GM11168 (cell line): ENCODE measurements around the gene ACAP2.
"Not testable (repeated sequence)": the region's sequence is repeated elsewhere in the genome, so short reads cannot be mapped to it uniquely, and the experiment has no call there.

Experiments used
- in situ Hi-C: fragments of 300-500 bp; cut with MboI; formaldehyde crosslinking; loops from one replicate; pipeline ENCODE4 v1.12.0; 2022; ENCODE audit warnings: low sequenced_read_pairs; ENCODE audit not compliant: unreplicated experiment

The ACAP2 gene

DNA sequence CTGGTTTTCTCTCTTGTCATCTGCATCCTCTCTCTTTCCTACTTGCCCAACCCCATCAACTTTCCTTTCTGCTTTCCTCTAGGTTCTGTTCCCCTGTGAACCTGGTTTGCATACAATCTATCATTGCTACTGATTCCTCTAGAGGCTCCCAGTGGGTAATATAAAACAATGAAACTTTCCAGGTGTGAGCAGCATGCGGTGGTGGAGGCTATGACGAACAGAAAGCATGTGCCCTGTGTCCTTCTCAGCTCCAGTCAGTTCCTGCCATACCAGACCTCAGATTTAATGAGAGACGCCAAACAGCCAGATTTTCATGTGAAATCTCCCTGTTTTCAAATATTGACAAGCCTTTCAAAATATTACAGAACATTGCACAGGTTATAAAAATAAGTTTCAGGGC, 3.5 kb upstream of the ACAP2 start:
- in situ Hi-C loops: no loop called here

DNA sequence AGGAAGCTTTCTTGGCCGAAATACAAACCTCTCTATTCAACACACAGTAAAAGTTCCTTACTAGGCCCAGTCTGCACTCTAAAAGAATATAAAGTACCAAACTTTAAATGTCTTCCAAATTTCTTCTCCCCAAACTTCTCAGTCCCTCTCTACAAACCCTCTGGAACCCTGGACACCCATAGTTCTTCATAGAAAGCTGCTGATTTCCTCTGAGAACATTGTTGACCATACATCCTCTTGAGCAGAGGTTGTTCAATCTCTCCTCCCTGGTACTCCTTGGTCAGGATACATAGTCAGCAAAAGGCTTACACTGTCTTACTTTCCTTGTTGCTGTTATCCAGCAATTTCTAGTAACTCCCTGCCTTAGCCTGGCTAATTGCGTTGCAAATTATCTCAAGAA, 3.1 kb upstream of the ACAP2 start:
- in situ Hi-C loops: no loop called here

DNA sequence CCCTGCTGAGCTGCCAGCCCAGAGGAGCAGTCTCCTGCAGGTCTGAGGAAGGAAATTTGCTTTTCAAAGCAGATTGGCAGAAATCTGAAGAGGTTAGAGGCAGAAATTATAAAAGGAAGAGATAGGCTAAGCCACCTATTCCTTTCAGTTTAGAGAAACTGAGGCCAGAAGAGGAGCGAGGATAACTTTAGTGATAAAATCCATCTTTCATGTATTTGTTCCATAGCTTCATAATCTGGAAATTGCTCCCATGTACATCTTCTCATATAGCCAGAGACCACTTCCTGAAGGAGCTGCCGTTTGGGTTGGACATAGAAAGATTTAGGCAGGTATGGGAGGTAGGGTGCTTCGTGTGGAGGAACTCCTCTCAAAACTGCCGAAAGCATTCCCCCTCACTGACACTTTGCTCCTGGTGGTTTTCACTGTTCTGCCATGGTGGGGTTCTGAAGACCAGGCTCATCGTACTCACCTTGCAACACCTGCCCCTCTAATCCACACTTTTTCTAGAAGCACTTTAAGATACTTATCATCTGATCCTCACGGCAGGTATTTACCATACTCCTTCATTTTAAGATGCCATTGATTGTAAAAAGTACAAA, 670 bp upstream of the ACAP2 start:
- in situ Hi-C loops: no loop called here

DNA sequence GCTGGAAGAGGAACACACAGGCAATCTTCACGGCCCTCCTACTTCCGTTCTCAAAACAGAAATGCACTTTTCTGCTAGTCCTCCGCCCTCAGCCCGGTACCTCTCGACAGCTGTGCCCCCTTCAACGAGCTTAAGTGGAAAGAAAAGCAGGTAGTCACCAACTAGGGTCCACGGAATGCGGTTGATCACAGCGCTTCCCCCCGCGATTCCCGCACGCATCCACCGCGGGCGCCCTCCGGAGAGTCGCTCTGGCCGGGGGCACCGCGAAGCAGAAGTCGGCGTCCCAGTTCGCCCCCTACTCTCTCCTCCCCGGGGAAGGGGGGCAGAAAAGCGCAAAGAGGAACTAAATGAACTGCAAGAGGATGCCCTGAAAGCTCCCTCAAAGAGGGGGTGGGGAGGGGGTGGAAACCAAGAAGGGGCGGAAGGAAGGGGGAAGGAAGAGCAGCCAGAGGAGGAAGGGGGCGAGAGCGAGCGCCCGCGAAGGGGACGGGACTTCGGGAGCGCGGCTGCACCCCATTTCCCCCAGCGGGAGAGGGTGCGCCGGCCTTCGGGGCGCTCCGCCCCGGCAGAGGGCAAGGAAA, 738 bp downstream of the ACAP2 start:
- in situ Hi-C loops: no loop called here

DNA sequence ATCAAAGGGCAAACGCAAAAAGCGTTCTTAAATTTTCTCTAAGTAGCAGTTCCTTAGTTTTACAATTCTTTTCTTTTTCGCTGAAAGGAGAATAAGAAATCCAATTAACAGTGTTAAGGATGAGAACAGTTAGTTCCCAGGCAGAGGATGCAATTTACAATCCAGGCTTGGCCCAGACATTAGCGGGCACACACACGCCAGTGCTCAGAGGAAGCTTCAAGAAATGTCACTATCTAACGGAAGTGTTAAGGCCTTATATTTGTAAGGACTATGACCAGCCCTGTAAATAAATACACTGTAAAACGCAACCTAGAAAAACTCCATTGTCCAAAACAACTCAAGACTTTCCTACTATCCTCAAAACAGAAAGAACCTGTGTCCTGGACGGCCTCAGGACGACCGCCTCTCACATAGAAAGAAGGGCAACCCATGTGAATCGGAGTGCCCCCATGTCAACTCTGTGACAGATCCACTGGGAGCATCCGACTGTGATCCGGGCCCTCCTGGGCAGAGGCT, 1.3 kb downstream of the ACAP2 start:
- in situ Hi-C loops: no loop called here

GRCh38 chr3:195441051-195441450, 1.8 kb downstream of the ACAP2 start:
- in situ Hi-C loops: no loop called here

DNA sequence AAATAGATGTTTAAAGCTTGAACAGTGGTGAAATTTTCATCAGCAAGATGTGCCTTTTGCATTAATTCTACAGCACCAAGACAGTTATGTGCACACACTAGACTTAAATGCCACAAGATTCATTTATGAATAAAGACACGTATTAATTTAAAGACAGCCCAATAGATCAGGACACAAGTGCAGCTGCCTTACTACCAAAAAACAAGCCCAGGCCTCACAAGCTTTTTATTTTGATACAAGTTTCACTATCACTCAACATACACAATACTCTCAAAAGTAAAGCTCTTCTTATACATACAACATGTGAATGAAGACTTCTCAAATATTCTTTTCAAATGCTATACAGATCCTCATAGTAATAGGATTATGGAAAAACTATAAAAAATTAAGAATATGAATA, 2.4 kb downstream of the ACAP2 start:
- in situ Hi-C loops: no loop called here

DNA sequence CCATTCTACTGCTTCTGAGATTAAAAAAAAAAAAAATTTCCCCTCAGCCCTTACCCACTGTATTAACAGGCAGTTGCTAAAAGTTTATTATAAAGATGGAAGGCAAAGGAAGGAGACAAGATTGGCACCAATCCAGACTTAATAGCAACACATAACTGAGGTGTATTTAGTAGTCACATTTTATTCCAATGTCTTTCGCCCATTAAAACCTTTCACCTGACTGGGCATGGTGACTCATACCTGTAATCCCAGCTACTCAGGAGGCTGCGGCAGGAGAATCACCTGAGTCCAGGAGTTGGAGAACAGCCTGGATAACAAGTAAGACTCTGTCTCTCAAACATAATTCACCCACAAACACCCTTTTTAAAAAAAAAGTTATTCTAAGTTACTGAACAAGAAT, 4.4 kb downstream of the ACAP2 start:
- in situ Hi-C loops: no loop called here

DNA sequence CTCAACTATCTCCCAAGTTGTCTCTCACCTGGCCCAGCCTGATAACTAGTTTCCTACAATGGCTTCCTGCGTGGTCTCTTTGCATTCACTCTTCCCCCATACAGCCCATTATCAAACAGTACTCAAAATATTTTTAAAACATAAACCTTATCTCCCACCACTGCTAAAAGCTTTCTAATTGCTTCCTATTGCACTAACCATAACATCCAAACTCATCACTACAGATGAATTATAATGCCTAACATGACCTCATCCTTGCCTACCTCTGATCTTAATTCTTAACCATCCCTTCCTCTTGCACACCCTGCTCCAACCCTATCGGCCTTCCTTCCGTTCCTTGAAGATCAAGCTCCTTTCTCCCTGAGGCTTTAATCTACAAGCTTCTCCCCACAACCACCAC, 17.0 kb downstream of the ACAP2 start:
- in situ Hi-C loops: no loop called here

- in situ Hi-C loops: no loop called here
Measured at GRCh38 chr3:195423818-195424217, 19.0 kb downstream of the ACAP2 start.

DNA sequence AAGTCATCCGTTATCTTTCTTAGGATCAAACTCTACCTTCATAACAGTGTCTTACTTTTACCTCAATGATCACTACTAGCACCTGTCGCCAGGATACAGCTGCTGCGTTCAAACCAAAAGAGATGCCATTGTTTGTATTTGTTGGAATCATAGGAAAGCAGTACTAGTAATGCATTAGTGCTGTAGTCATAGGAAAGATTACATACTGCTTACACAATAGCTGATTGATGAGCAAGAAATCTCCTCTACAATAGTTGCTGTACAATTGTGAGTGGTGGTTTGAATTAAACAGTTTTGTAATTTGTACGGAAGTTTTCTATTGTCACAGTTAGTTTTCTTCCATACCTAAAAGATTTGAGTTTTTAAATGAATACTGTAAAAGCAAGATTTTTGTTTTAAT, 21.4 kb downstream of the ACAP2 start:
- in situ Hi-C loops: no loop called here

- in situ Hi-C loops: no loop called here
Measured at GRCh38 chr3:195416795-195417194, 26.0 kb downstream of the ACAP2 start.

GRCh38 chr3:195411836-195412235, 31.0 kb downstream of the ACAP2 start:
- in situ Hi-C loops: no loop called here

- in situ Hi-C loops: no loop called here
Measured at GRCh38 chr3:195410546-195410945, 32.3 kb downstream of the ACAP2 start.

DNA sequence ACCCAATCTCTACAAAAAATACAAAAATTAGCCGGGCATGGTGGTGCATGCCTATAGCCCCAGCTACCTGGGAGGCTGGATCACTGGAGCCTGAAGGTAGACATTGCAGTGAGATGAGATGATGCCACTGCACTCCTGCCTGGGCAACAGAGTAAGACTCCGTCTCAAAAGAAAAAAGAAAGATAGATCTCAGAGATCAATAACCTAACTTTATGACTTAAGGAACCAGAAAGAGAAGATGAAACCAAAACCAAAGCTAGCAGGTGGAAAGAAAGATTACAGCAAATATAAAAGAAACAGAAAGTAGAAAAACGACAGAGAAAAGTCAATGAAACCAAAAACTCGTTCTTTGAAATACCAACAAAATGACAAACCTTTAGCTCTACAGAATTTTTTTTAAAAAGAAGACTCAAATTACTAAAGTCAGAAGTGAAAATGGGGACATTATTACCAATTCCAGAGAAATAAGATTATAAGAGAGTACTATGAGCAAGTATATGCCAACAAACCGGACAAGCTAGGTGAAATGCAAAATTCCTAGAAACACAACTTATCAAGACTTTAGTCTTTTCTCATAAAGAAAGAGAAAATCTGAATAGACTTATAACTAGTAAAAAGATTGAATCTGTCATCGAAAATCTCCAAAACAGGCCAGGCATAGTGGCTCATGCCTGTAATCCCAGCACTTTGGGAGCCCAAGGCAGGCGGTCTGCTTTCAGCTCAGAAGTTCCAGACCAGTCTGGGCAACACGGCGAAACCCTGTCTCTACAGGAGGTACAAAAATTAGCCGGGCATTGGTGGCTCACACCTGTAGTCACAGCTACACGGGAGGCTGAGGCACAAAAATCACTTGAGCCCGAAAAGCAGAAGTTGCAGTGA, 35.0 kb downstream of the ACAP2 start:
- in situ Hi-C loops: no loop called here

DNA sequence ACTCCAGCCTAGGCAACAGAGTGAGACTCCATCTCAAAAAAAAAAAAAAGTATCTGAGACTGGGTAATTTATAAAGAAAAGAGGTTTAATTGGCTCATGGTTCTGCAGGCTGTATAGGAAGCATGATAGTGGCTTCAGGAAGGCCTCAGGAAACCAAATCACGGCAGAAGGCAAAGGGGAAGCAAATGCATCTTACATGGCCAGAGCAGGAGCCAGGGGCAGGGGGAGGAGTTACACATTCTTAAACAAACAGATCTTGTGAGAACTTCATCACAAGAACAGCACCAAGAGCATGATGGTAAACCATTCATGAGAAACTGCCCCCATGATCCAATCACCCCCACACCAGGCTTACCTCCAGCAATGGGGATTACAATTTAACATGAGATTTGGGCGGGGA, 37.2 kb downstream of the ACAP2 start:
- in situ Hi-C loops: no loop called here

GRCh38 chr3:195403841-195404408, 38.9 kb downstream of the ACAP2 start:
- in situ Hi-C loops: no loop called here

- in situ Hi-C loops: no loop called here
Measured at GRCh38 chr3:195403244-195403643, 39.6 kb downstream of the ACAP2 start.

DNA sequence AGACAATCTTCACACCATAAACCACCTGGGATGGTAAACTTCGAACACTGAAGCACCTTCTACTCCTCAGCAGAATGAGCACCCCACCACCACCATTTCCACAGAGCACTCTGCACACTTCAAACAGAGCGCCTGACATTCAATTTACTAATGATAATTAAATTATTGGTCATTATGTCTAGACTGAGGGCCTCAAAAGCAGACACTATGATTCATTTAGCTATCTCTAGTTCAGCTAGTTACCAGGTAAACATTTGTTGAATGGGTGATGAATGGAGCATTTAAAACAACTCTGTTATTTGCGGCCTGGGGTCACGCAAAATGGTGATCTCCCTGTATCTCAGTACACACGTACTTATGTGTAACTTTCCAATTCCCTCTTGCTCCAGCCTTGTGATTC, 40.9 kb downstream of the ACAP2 start:
- in situ Hi-C loops: no loop called here

- in situ Hi-C loops: not testable (repeated sequence)
Measured at GRCh38 chr3:195398460-195398859, 44.4 kb downstream of the ACAP2 start.

DNA sequence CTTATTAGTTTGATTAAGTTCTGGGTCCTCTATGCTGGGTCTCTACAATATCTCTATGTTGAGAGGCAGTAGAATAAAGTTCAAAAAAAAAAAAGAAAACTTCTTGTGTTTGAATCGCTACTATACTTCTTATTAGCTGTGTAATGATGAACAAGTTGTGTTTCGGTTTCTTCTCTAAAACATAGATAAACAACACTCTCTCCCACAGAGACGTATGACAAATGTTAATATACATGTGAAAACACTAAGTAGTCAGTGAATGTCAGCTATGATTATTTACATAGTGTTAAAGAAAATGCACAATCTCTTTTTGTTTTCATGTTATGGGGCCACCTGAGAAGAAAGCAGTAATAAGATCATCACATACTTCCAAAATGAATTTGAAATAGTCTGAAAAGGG, 45.3 kb downstream of the ACAP2 start:
- in situ Hi-C loops: no loop called here
